ENCODE data around the gene SUSD2. TPM values are rescaled to one million over a fixed set of nuclear protein-coding genes. Genes with fewer than 3 reads are reported as not detected.
A peak's percentile ranks its signal among the peaks of the same experiment; 100 is the strongest.

The SUSD2 gene
- total and polyA plus RNA-seq, 2 donors = 0.26 to 8.3 TPM

DNA sequence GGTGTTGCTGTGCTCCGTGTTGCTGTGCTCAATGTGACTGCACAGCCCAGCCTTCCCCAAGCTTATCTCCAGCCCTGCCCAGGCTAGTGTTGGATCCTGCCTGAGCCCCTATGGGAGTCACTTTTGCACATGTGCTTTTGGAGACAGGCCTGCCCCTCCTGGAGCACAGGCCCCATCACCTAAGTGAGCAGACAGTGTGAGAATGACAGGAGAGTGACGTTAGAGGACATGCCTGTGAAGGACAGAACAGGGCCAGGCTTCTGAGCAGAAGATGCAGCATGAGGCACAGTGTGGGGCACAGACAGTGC lies 36.6 kb upstream of the SUSD2 start:
- 76% methylated on average over 2 of the region's 2 CpGs for WGBS

DNA sequence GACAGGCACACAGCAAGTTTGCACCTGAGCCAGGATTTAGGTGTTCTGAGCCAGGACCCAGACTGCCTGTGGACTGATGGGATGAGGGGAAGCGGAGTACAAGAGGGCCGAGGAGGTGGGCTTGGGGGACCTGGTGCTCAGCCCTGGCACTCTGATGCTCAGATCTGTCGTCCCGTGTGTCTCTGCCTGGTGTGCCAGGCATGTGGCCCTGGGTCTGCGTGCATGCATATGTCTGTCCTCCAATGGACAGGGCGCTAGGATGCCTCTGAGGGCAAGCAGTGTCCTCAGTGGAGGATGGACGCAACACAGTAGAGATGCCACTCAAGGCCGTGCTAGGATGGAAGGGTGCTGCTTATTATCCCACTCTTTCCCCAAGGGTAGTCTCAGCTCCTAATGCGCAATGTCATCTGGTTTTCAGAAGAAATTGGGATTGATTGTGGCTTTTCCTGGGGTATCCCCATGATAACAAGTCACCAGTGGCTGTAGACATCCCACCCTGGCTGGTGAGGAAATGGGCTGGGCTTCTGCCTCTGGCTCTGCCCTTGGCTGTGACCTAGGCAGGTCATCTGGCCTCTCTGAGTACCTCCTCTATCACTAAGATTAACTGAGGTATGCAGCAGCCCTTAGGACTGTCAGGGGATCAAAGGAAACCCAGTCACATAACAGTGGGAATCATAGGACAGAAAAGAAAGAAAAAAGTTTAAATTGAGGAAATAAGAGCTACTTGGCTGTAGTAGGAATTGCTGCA lies 35.7 kb upstream of the SUSD2 start:
- Histone ChIP-seq H3K27ac (ENCODE audit: low read depth) (peak overlapping the region; percentile 68), H3K4me3 (ENCODE audit: low read depth, low read length) (no peak overlapping the region), H3K4me1 (ENCODE audit: insufficient read depth) (peaks cover 2% of the 10 kb centered on the region), H3K36me3 (ENCODE audit: insufficient read depth) (no peaks in the 10 kb centered on the region)
- DNase-seq (ENCODE audit: extremely low spot score) = no peak
- WGBS = 89% methylated on average over 9 of the region's 9 CpGs

More for the DNA sequence above, 36.6 kb upstream of the SUSD2 start:
- no peak for DNase-seq (ENCODE audit: extremely low spot score)
- Histone ChIP-seq H3K27ac (ENCODE audit: low read depth) (no peak overlapping the region), H3K4me3 (ENCODE audit: low read depth, low read length) (no peak overlapping the region), H3K36me3 (ENCODE audit: insufficient read depth) (no peaks in the 10 kb centered on the region), H3K4me1 (ENCODE audit: insufficient read depth) (peaks cover 2% of the 10 kb centered on the region)

DNA sequence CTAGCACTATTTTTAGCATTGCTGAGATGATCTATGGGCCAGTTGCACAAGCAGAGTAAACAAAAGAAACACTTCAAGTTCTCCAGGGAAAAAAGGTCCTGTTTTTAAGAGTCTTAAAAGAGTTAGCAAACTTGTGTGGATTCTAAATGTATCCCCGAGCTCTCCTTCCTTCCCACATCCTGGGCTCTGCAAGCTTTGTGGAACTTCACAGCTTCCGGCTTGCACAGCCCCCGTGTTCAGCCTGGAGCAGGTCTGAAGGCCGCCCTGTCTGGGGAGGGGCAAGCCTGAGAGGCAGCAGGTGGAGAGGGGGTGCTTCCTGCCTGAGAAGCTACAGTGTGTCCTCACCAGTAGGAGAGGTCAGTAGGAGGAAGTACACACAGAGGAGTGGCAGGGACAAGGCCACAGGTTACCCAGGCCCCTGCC lies 35.1 kb upstream of the SUSD2 start:
- no peaks in the 10 kb centered on the region for H3K36me3 ChIP-seq (ENCODE audit: insufficient read depth)
- peak overlapping the region; percentile 57 for H3K27ac ChIP-seq (ENCODE audit: low read depth)
- DNase-seq (ENCODE audit: extremely low spot score) = no peak
- no peak overlapping the region for H3K4me3 ChIP-seq (ENCODE audit: low read depth, low read length)
- peaks cover 2% of the 10 kb centered on the region for H3K4me1 ChIP-seq (ENCODE audit: insufficient read depth)
- 8% methylated on average over 4 of the region's 4 CpGs for WGBS

DNA sequence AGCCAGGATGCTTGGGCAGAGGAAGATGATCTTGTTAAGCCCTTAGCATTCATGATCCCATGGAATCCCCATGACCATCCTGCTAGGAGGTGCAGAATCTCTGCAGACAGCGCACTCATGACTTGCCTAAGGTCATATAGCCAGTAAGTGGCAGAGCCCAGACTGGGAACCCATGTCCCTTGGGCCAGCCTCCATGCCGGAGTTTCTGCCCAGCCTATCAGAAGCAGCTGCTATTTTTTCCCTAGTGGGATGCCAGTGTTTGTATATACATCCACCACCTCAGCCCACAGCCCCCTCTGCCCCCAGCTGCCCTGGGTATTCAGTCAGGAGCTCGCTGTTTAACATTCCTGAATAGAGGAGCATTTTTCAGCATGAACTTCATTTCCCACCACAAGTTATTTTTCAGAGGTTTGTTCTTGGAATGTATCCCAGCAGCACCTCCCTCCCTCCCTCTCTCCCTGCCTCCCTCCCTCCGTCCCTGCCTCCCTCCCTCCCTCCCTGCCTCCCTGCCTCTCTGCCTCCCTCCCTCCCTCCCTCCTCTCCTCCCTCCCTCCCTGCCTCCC lies 34.4 kb upstream of the SUSD2 start:
- Histone ChIP-seq H3K27ac (ENCODE audit: low read depth) (no peak overlapping the region), H3K4me3 (ENCODE audit: low read depth, low read length) (no peak overlapping the region), H3K4me1 (ENCODE audit: insufficient read depth) (no peaks in the 10 kb centered on the region), H3K36me3 (ENCODE audit: insufficient read depth) (no peaks in the 10 kb centered on the region)
- peak; percentile 31 for DNase-seq (ENCODE audit: extremely low spot score)
- whole genome bisulfite sequencing = 25% methylated on average over 4 of the region's 4 CpGs

DNA sequence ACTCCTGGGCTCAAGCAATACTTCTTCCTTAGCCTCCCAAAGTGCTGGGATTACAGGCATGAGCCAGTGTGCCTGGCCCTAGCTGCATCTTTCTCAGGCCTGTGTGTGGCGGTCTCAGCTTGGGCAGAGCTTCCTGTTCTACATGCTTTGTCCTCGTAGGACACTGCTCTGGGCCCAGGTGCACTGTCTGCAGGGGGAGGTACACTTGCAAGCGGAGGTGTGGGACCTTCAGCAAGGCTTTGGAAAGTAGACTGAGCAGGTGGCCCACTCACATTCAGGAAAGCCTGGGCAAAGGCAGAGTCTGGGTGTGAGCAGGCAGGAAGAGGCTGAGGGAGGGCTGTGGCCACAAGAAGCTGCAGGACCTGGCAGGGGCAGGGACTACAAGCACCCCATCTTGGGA lies 33.6 kb upstream of the SUSD2 start:
- WGBS = 69% methylated on average over 3 of the region's 3 CpGs
- H3K4me1 ChIP-seq (ENCODE audit: insufficient read depth) = no peaks in the 10 kb centered on the region

DNA sequence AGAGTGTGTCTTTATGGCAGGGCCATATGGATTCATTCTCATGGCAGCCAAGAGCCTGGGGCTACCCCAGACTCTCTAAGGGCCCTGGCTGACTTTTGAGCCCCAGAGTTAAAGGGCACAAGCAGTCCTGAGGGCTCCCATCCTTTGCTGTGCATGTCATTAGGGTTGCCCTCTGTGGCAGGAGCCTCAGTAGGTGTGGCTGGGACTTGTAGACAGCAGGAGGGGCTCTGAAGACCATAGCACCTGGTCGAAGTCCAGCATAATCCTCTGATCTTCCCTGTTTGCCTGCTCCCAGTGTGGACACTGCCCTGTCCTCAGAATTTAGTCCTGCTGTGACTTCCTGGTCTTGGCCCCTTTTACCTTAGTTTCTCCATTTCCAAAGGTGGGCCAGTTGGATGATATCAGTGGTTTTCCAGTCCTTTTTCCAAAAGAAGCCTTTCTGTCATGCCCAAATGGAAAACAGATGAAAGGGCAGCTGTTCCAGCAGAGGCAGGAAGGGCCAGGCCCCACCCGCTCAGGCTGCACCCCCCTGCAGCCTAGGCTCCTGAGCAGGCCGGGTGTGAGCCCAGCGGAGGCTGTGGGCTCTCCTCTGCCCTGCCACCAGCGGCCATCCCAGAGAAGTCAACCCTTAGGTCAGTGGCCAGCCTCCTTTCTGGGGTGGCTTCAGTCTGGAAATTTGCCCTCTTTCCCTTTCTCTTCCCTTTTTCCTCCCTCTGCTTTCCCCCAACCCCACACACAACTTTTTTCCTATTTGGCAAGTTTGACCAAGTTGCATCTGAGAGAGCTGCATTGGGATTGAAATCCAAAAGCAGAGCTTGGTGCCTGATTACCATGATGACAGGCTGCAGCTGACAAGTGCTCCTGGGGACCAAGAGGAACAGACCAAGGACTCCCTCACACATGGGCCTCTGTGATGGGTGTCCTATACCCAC lies 32.8 kb upstream of the SUSD2 start:
- no peak for DNase-seq (ENCODE audit: extremely low spot score)
- 80% methylated on average over 5 of the region's 5 CpGs for WGBS
- Histone ChIP-seq H3K4me3 (ENCODE audit: low read depth, low read length) (no peak overlapping the region), H3K36me3 (ENCODE audit: insufficient read depth) (no peaks in the 10 kb centered on the region), H3K4me1 (ENCODE audit: insufficient read depth) (no peaks in the 10 kb centered on the region), H3K27ac (ENCODE audit: low read depth) (peak overlapping the region; percentile 19)

More for the DNA sequence above, 33.6 kb upstream of the SUSD2 start:
- Histone ChIP-seq H3K36me3 (ENCODE audit: insufficient read depth) (no peaks in the 10 kb centered on the region), H3K4me3 (ENCODE audit: low read depth, low read length) (no peak overlapping the region), H3K27ac (ENCODE audit: low read depth) (peak overlapping the region; percentile 19)
- no peak for DNase-seq (ENCODE audit: extremely low spot score)

DNA sequence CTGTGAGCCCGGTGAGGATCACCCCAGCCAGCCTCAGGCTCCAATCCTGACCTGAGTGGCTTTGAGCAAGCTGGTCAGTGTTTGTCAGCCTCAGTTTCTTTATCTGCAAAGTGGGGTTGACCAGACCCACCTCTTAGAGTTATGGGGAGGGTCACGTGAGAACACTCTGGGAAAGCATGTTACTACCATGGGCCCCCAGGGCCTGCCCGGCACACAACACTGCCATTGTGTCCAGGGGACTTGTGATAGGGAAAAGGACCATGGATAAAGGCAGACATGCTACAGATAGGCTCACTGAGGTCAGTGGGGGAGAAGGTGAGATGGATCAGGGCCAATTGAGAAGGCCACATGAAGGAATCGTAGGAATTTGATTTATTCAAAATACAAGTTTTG lies 32.1 kb upstream of the SUSD2 start:
- Histone ChIP-seq H3K4me1 (ENCODE audit: insufficient read depth) (no peaks in the 10 kb centered on the region), H3K4me3 (ENCODE audit: low read depth, low read length) (no peak overlapping the region), H3K27ac (ENCODE audit: low read depth) (no peak overlapping the region), H3K36me3 (ENCODE audit: insufficient read depth) (no peaks in the 10 kb centered on the region)
- DNase-seq (ENCODE audit: extremely low spot score) = no peak
- 94% methylated on average over 4 of the region's 4 CpGs for WGBS

DNA sequence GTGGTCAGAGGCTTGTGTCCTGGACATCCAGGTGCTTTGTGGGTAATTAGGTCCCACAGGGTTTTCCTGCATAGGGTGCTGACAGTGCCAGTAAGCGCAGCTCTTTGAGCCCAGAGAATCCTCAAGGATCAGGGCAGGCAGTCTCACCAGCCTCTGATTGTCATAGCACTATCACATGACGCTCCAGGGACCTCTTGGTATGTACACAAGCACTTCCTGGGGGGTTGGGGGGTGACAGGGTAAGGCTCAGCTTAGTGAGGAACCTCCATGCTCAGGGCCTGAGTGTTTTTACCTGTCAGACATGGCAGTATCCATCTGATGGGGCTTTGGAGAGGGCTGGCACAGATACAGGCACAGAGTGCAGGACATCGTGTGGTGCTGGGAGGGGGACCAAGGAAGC lies 27.9 kb upstream of the SUSD2 start:
- Histone ChIP-seq H3K4me3 (ENCODE audit: low read depth, low read length) (no peak overlapping the region), H3K4me1 (ENCODE audit: insufficient read depth) (no peaks in the 10 kb centered on the region), H3K36me3 (ENCODE audit: insufficient read depth) (no peaks in the 10 kb centered on the region), H3K27ac (ENCODE audit: low read depth) (peak overlapping the region; percentile 46)
- 79% methylated on average over 3 of the region's 3 CpGs for WGBS
- no peak for DNase-seq (ENCODE audit: extremely low spot score)

DNA sequence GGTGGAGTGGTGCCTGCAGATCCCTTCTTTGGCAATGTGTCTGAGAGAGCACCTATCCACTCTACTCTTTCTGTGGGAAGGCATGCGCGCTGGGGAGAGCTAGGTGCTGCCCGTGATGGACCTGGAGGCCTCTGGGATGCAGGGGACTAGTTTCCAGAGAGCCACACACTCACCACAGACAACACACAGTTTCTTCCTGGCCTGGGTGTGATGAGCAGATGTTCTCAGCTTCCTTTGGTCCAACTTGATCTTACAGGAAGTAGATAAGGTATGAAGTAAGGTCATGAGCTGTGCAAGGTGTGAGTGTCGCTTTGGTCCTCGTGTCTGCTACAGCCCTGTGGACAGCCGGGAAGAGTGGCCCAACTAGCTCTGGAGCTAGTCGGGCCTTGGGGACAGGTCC lies 27.3 kb upstream of the SUSD2 start:
- H3K27ac ChIP-seq (ENCODE audit: low read depth) = no peak overlapping the region
- H3K4me3 ChIP-seq (ENCODE audit: low read depth, low read length) = no peak overlapping the region

DNA sequence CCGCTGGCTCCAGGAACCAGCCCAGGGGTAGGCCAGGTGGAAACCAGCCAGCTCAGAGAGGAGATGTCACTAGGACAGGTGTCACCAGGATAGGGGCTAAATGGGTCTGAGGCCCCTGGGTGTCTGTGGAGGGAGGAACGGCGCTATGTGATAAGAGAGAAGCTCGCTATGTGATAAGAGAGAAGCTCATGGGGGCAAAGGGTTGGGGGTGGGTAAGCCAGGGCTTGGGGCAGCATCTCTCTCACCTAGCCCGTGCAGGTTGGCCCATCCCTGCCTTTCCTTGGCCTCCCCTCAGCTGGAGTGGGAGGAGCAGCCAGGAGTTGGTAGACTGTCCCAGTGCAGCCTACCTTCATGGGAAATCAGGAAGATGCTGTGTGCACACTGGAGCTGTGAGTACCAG lies 26.5 kb upstream of the SUSD2 start:
- no peak overlapping the region for H3K27ac ChIP-seq (ENCODE audit: low read depth)
- H3K4me1 ChIP-seq (ENCODE audit: insufficient read depth) = no peaks in the 10 kb centered on the region
- 95% methylated on average over 5 of the region's 5 CpGs for WGBS
- no peaks in the 10 kb centered on the region for H3K36me3 ChIP-seq (ENCODE audit: insufficient read depth)
- no peak for DNase-seq (ENCODE audit: extremely low spot score)
- H3K4me3 ChIP-seq (ENCODE audit: low read depth, low read length) = no peak overlapping the region

More for the DNA sequence above, 27.3 kb upstream of the SUSD2 start:
- H3K4me1 ChIP-seq (ENCODE audit: insufficient read depth) = no peaks in the 10 kb centered on the region
- DNase-seq (ENCODE audit: extremely low spot score) = no peak
- WGBS = 93% methylated on average over 7 of the region's 7 CpGs
- no peaks in the 10 kb centered on the region for H3K36me3 ChIP-seq (ENCODE audit: insufficient read depth)

DNA sequence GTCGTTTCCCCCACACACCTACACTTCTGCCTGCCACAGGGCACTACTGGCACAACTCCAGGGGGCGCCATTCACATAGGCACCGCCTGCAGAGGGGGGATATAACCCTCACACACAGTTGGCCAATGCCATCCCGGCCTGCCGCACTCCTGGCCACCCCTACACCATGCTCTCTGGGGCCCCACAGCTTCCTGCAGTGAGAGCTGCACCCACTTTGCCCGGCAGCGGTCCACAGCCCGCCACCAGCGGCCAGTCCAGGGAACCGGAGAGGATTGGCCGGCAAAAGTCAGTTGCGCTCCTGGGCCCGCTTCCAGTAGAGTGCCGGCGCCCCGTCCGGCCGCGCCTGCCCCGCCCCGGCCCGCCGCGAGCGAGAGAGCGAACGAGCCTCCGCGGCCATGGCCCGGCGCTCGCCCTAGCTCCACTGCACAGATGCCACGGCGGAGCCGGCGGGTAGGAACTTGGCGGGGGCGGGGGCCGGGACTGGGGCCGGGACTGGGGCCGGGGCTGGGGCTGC lies 25.6 kb upstream of the SUSD2 start:
- H3K36me3 ChIP-seq (ENCODE audit: insufficient read depth) = no peaks in the 10 kb centered on the region
- no peaks in the 10 kb centered on the region for H3K4me1 ChIP-seq (ENCODE audit: insufficient read depth)
- peak overlapping the region; percentile 76 for H3K4me3 ChIP-seq (ENCODE audit: low read depth, low read length)
- DNase-seq (ENCODE audit: extremely low spot score) = no peak
- peak overlapping the region; percentile 12 for H3K27ac ChIP-seq (ENCODE audit: low read depth)
- 2% methylated on average over 41 of the region's 41 CpGs for WGBS

DNA sequence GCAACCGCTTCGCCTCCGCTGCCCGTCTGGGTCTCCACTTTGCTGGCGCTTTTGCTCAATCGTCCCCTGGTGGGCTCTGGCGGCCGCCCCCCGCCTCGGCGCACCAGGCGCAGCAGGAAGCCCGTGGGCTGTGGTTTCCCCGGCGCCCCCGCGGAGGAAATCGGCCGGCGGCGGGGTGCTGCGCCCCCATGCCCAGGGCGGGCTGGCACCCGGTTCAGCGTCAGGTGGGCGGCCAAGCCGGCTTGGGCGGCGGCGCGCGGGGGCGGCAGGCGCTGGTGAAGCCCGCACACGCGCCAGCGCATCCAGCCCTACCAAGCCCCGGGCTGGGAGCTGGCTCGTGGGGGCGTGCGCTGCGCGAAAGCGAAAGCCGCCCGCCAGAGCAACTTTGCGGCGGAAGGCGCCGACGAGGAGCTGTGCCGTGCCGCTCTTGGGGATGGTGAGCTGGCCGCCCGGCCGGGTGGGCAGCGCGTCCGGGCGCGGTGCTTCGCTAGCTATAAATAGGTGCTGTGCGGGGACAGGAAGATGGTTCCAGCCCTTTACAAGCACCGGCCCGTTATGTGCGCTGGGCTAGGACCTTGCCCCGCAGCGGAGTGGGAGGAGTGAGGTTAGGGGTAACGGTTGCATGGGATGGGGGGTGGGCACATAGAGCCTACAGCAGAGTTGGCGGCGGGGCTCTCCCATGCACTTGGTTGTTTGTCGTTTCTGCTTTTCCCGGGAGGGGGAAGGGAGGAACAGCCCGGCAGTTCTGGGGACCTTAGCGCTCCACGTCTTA lies 25.0 kb upstream of the SUSD2 start:
- no peak for DNase-seq (ENCODE audit: extremely low spot score)
- no peaks in the 10 kb centered on the region for H3K4me1 ChIP-seq (ENCODE audit: insufficient read depth)
- peak overlapping the region; percentile 76 for H3K4me3 ChIP-seq (ENCODE audit: low read depth, low read length)
- no peaks in the 10 kb centered on the region for H3K36me3 ChIP-seq (ENCODE audit: insufficient read depth)
- under 1% methylated on average over 77 of the region's 77 CpGs for WGBS
- peak overlapping the region; percentile 28 for H3K27ac ChIP-seq (ENCODE audit: low read depth)
